Measurements from ENCODE around the gene SLC26A11.
"Not testable (repeated sequence)": the region's sequence is repeated elsewhere in the genome, so short reads cannot be mapped to it uniquely, and the experiment has no call there.

Gene SLC26A11

DNA sequence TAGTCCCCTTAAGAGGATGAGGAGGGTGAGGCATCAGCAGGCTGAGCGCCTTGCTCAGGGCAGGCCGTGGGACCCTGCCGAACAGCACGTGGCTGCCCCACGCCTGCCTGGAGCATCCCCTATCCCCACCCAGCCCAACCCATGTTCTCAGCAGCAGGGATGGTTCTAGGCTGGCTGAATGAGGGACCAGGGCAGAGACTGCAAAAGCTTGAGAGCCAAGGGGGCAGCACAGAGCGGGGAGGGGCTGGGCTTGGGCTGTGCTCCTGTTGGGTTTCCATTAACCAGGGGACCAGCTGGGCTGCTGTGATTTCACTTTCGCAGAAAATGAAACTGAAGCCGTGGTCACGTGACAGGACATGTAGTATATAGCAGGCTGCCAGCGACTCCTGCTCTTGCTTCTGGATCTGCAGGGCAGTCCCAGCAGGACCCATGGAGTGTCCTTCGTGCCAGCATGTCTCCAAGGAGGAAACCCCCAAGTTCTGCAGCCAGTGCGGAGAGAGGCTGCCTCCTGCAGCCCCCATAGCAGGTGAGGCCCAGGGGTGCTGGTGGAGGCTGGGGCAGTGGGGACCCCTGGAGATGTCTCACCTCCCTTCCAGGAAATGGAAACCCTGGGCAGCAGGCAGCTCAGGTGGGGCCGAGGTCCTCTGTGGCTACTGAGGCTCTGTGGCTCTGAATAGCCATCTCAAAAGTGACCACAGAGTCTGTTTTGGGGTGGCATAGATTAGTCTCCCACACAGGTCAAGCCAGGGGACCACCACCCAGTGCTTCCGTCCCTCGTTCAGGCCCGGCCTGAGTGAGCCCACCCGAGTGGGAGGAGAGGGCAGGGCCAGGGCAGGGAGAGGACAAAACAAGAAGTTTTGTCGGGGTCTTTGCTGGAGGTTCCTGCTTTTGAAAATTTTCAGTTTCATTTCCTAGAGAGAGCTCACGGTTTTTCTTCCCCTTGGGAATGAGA, 43.3 kb downstream of the SLC26A11 start:
- DNase-seq, result peak; percentile 92

DNA sequence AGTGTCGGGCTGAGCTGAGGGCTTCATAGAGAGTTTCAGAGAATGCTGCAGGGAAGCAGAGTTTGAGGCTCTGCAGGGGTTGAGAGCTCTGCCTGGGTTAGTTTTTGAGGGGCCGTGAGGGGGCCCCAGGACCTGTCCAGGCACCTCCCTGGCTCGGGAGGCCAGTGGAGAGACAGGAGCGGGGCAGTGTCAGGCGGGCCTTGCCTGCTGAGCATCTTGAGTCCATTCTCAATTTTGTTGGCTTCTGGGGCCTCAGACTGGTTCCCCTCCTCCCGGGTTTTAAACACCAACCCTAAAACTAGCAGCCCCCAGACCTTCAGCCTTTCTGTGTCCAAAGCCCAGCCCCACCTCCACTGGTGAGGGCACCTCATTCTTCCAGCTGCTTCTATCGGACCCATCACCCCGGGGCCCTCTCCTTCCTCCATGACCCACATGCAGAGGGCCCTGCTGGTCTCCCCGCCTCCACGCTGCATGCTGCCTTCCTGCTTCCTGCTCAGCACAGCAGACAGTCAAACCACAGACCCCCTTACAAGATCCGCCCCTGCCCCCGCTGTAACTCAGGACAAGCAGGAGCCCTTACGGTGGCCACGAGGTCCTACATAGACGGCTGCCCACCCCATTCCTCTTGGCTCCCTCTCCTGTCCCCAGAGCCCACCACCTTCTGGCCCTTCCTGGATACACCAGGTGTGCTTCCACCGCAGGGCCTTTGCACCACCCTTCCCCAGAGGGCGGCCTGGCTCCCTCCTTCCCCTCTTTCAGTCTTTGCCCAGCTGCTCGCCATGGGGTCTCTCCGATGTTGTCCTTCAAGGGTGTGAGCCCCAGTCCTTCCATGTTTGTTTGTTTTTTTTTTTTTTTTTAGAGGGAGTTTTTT, 44.2 kb downstream of the SLC26A11 start:
- peak; percentile 63 for DNase-seq

DNA sequence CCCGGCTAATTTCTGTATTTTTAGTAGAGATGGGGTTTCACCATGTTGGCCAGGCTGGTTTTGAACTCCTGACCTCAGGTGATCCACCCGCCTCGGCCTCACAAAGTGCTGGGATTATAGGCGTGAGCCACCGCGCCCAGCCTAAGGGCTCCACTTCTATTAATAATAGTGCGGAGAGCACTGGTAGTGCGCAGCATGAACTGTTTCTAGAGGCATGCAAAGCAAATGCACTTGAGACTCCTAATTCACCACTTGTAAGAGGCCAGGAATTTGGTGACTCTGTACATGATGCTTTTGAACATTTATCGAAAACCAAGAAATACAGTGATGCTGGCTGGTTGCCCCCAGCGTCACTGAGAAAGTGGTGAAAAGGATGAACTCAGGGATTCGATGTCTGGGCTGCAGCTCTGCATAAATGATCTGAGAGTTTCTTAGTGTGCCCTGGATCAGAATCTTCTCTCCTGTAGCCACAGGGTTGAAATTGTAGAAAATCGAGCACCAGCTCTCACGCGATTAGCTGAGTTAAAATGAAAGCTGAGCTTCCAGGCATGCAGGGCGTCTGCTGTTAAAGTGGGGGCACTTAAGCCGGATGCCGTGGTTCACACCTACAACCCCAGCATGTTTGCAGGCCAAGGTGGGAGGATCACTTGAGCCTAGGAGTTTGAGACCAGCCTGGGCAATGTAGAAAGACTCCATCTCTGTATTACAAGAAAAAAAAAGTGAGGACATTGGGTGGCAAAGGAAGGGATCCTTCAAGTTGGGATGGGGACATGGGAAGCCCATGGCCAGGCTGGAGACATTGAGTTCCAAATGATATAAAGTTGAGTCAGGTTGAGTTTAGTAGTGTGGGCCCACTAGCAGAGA, 45.2 kb downstream of the SLC26A11 start:
- peak; percentile 83 for DNase-seq

DNA sequence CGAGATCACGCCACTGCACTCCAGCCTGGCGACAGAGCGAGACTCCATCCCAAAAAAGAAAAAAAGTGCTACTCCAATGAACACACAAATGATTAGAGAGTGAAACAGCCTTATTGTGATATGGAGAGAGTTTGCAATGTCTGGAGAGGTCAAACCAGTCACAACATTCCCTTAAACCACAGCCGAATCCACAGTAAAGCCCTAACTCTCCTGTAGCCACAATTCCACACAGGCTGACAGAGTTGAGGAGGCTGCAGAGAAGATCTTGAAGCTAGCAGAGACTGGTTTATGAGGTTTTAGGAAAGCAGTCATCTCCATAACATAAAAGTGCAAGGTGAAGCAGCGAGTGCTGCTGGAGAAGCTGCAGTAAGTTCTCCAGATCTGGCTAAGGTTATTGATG, 47.2 kb downstream of the SLC26A11 start:
- DNase-seq, result no peak

DNA sequence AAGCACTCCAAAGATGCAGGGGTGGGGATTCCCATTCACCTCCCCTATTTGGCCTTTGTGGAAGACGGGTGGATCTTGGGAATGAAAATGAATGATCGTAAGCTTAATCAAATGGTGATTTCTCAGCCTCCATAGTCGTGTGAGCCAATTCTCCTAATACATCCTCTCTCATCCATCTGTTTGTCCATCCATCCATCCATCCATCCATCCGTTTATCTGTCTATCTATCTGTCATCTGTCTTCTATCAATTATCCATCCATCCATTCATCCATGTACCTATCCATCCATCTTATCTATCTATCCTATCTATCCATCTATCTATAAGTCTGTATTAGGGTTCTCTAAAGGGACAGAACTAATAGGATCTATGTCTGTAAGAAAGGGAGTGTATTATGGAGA, 48.2 kb downstream of the SLC26A11 start:
- DNase-seq, result no peak

DNA sequence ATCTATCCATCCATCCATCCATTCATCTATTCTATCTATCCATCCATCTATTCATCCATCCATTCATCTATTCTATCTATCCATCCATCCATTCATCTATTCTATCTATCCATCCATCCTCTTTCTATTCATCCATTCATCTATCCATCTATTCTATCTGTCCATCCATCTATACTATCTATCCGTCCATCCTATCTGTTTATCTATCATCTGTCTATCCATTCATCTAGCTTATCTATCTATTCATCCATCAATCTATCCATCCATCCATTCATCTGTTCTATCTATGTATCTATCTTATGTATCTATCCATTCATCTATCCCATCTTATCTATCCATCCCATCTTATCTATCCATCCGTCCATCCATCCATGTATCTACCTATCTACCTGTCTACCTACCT, 49.2 kb downstream of the SLC26A11 start:
- DNase-seq, result no peak

DNA sequence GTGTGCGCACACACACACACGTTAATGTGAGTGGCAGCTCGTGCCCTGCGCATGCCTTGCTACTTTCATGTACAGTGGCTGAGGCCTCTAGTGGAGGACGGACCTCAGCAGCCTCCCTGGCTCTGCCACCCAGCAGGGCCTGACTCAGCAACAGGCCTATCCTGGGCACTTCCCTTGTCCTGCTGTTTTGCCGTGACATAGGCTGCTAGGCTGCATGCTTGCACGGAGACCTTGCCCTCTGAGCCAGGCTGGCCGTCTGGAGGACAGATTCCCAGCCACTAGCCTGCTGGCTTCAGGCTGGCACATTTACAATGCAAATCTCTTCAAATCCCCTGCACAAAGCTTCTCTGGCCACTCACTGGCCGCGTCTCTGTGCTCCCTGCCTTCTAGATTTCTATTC, 49.9 kb downstream of the SLC26A11 start:
- DNase-seq, result no peak

DNA sequence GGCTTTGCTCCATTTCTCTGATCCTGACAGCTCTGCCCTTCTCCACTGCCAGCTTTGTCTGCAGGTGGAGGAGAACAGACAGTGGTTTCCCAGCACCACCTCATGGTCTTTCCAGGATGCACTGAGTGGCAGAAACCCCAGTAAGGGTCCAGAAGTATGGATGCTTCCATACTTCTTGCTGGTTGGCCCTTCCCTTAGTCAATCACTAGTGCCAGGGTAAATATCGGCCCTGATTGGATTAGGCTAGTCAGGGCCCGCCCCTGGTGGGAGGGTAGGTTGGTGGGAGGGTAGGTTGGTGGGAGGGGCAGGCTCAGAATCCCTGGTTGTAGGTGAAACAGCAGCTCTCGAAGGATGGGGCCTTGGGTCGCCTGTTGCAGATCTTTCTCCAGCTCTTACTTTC, 50.6 kb downstream of the SLC26A11 start:
- peak; percentile 64 for DNase-seq

DNA sequence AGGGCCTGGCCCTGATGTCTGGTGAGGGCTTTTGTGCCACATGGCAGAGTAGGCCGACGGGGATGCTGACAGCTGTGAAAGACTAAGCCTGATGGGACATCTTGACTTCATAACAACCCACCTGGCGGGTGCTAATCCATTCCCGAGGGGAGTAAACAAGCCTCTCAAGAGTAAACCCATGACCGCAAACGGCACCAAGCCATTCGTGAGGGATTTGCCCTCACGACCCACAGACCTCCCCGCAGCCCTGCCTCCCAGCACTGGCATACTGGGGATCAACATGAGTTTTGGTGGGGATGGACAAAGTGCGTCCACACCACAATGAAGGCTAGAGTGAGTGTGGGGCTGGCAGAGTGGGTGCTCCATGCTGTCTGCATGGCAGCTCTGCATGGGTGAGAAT, 52.1 kb downstream of the SLC26A11 start:
- DNase-seq, result no peak

DNA sequence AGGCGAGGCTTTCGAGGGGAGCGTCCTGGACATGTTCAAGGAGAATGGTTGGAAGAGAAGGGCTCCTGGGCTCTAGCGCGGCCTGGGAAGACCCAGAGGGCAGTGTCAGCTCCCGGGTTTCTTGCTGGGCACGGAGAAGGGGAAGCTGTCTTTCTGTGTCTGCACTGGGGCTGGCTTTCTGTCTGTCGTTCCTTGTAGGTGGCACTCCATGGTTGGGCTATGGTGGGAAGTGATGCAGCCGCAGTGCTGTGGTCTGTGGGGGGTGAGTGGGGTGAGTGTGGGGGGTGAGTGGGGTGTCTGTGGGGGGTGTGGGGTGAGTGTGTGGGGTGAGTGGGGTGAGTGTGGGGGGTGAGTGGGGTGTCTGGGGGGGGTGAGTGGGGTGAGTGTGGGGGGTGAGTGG, 54.1 kb downstream of the SLC26A11 start:
- no peak for DNase-seq

DNA sequence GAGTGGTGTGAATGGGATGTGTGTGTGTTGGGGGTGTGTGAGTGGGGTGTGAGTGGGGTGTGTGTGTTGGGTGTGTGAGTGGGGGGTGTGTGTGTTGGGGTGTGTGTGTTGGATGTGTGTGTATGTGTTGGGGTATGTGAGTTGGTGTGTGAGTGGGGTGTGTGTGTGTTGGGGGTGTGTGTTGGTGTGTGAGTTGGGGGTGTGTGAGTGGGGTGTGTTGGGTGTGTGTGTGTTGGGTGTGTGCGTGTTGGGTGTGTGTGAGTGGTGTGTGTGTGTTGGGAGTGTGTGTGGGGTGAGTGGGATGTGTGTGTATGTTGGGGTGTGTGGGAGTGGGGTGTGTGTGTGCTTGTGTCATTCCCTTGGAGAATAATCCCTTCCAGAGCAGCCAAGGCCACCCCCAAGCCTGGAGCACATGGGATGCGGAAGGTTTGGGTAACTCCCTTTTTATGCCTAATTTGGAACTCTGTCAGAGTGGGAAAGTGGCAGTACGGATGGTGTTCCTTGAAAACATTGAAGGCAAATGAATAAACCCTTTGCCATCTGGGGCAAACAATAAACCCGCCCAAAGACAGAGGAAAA, 54.7 kb downstream of the SLC26A11 start:
- DNase-seq, result no peak

DNA sequence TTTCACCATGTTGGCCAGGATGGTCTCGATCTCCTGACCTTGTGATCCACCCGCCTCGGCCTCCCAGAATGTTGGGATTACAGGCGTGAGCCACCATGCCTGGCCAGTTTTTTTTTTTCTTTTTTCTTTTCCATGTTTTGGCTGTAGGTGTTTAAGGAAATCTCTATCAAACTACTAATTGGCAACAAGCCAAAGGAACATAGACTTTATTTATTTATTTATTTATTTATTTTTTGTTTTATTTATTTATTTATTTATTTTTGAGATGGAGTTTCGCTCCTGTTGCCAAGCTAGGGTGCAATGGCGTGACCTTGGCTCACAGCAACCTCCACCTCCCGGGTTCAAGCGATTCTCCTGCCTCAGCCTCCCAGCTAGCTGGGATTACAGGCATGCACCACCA, 55.6 kb downstream of the SLC26A11 start:
- DNase-seq, result not testable (repeated sequence)

DNA sequence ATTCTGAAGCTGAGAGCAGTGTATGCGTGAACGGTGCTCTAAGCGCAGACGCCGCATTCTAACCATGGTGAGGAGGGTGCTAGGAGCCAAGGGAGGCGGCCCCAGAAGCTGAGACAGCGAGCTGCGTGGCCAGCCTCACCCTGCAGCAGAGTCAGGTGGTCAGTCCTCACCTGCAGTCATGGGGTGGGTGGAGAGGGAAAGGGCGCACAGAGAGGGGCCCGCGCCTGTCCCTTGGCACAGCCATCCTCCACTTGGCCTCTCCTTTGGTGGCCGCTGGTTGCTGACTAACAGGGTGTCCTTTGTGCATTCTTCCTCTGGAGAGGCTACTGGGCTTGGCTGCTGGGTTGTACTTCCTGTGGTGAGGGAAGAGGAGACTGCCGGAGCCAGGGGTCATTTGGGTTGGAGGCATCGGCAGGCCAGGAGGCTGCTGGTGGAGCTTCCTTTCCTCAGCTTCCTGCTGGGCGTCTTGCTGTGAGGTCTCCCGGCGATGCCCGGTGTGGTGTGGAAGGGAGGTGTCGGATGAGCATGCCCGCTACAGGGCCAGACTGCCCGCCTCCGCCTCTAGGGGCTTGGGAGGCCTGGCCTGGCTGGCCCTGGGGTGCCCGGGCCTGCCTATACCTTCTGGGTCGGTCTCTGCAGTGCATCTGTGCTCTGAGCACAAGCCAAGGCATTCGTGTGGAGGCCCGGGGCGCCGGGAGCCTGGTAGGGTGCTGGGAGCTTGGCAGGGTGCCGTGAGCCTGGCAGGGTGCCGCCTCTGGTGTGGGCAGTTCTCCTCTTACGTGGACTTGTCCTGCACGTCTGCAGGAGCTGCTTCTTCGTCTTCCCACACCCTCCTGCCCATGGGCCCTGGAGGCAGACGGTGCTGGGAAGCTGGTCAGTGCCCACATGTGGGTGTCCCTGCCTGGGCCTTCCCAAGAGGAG, 57.8 kb downstream of the SLC26A11 start:
- DNase-seq, result no peak

DNA sequence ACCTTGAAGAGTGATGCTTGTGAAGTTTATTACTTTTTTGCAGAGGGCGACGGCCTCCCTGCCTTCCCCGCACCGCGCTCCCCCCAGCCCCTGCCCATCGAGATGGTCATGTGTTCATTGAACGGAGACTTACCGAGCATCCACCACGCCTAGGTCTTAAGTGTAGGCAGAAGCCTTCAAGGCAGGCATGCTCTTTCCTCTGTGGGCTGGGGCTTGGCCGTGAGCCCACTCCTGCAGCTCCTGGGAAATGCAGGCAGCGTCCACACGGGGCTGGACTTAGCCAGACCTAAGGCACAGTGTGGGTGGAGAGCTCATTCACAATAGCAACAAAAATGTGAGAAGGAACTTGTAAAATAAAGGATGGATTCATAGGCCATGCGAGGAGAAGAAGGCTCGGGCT, 59.7 kb downstream of the SLC26A11 start:
- no peak for DNase-seq

DNA sequence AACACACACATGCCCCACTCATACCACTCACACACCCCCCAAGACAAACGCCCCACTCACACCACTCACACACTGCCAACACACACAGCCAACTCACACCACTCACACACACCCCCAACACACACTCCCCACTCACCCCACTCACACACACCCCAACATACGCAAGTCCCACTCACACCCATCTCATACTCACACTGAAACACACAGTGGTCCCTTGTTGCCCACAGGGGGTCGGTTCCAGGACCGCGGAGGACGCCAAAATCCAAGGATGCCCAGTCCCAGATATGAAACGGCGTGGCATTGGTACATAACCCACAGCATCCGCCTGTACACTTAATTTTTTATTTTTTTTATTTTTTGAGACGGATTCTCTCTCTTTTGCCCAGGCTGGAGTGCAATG, 61.3 kb downstream of the SLC26A11 start:
- DNase-seq, result no peak

DNA sequence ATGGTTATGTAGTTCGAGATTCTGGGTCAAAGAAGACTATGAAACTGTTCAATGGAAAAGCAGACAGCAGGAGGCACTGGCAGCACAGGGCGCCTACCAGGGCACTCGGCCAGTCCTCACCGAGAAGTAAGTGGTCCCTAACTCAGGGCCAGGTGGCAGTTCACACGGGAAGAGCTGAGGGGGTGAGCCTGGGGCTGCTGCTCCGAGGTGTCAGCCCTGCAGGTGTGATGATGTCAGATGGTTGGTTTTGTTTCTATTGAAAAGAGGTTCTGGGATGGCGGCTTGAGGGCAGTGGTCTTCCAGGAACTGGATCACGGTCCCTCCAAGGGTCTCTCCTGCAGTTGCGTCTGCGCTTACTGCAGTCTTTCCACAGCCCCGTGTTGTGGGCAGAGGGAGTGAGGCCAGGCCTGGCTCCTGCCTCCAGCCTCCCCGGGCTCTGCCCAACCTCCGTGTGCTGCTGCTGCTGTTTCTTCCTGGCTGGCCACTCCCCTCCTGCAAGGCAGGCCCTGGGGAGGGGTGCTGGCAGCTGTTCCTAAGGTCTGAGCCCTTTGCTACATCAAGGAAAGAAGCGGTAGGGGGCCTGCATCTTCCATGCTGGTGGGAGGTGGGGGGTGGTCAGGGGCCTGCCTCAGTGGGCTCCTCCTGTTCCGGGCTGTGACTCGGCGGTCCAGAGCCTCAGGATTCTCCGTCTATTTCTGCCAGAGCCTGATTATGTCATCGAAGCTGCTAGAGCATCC, 63.1 kb downstream of the SLC26A11 start:
- DNase-seq, result no peak

DNA sequence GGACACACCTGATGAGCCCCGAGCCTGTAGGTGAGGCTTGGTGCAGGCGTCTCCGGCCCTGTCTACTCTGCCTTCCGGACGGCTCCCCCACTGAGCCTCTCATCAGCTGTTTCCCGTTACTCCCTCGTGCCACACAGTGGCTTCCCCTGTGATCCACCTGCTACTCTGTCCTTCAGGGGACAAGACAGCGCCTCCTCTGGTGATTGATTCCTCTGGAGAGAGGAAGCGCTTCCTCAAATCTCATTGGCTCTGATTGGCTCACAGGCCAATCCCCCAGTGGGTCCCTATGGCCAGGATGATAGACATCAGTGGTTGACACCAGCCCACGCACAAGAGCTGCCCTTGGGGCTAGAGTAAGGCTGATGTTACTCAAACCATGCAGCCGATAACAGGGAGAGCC, 64.4 kb downstream of the SLC26A11 start:
- DNase-seq, result no peak

DNA sequence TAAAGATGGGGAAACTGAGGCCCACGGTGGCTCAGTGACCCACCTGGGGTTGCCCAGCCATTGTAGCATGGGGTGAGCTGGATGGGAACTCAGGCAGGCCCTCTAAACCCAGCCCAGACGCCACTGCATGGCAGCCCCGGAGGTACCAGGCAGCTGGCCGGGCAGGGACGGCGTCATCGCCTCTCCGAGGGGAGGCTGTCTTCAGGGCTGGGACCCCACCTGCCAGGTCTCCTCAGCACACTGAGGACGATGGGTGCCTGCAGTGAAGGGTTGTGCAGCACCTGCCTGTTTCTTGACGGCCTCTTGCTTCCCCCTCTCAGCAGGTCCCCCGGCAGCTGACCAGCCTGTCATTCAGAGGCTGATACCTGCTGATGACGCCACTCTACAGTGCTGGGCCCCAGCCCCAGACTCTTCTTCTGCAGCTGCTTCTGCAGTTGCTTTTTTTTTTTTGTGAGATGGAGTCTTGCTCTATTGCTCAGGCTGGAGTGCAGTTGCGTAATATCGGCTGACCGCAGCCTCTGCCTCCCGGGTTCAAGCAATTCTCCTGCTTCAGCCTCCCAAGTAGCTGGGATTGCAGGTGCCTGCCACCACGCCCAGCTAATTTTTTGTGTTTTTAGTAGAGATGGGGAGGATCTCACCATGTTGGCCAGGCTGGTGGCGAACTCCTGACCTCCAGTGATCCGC, 65.2 kb downstream of the SLC26A11 start:
- DNase-seq, result no peak

DNA sequence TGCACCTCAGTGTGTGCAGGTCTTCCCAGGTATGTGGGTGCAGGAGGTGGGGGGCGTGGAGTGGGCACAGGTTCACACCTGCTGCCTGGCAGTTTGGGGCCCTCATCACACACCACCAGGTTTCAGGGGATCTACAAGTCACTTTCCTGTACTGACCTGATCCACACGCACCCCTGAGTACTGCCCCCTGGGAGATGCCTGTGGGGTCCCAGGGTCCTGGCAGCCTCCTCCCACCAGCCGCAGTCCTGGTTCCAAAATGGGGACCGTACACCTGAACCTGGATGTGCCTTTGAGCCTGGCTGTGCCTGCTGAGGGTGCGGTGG, 66.4 kb downstream of the SLC26A11 start:
- DNase-seq, result no peak

DNA sequence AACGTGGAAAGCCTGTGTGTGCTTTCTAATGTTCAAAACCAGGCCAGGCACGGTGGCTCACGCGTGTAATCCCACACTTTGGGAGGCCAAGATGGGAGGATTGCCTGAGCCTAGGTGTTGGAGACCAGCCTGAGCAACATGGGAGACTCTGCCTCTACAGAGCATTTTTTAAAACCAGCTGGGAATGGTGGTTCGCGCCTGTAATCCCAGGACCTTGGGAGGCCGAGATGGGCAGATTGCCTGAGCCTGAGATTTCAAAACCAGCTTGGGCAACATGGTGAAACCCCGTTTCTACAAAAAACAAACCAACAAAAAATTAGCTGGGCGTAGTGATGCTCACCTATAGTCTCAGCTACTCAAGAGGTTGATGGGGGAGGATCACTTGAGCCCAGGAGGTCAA, 66.8 kb downstream of the SLC26A11 start:
- DNase-seq, result no peak

Measured in stimulated activated CD4-positive, alpha-beta T cell treated with anti-CD3 and anti-CD28 coated beads, Interleukin-4, amount 100 ng/mL, for 24 hours (primary cell).